ENCODE results near the gene TNFRSF18.

- no peak for TF ChIP-seq CTCF (conservative IDR thresholded peaks at IDR 0.05; ENCODE audit: low read length)
- no peak for TF ChIP-seq EZH2phosphoT487 (IDR thresholded peaks at IDR 0.05; ENCODE audit: borderline replicate concordance)
Observed at GRCh38 chr1:1170215-1171091, 35.9 kb downstream of the TNFRSF18 start.
